Calu3 (cell line): ENCODE data around the gene DOCK1. TPM values are rescaled to one million over a fixed set of nuclear protein-coding genes. Genes with fewer than 3 reads are reported as not detected.

Experiments used
- BruUV-seq: library from RNA; stranded (reverse); fragments of 400-500 nt; replicated peaks from 2 replicates; lab custom pipeline; 2021; lab: Mats Ljungman, UMichigan
- CTCF ChIA-PET: fragments of 300-600 bp; sonication (Branson Sonifier 250); formaldehyde crosslinking; loops from one replicate; lab custom pipeline; 2022; ENCODE audit warnings: antibody characterized with exemption; lab: Charles Lee
- DNase-seq: peaks from one replicate; pipeline ENCODE4 v3.0.0; 2022
- H3K27ac Mint-ChIP-seq: one replicate; pipeline ENCODE4 v1.8.0; 2022; ENCODE audit warnings: mixed read lengths; ENCODE audit not compliant: unreplicated experiment
- H3K27me3 Mint-ChIP-seq: one replicate; pipeline ENCODE4 v1.8.0; 2022; ENCODE audit warnings: mixed read lengths; ENCODE audit not compliant: unreplicated experiment
- H3K36me3 Mint-ChIP-seq: one replicate; pipeline ENCODE4 v1.8.0; 2022; ENCODE audit warnings: mild to moderate bottlenecking, moderate library complexity, mixed read lengths; ENCODE audit not compliant: insufficient read depth, unreplicated experiment
- H3K4me1 Mint-ChIP-seq: one replicate; pipeline ENCODE4 v1.8.0; 2022; ENCODE audit warnings: mild to moderate bottlenecking, low read depth, mixed read lengths; ENCODE audit not compliant: unreplicated experiment
- H3K4me3 Mint-ChIP-seq: one replicate; pipeline ENCODE4 v1.8.0; 2022; ENCODE audit warnings: mild to moderate bottlenecking, low read depth, moderate library complexity, mixed read lengths; ENCODE audit not compliant: unreplicated experiment
- H3K9me3 Mint-ChIP-seq: one replicate; pipeline ENCODE4 v1.8.0; 2022; ENCODE audit warnings: low read depth, mixed read lengths; ENCODE audit not compliant: unreplicated experiment
- intact Hi-C: fragments of 100-400 bp; cut with micrococcal nuclease; formaldehyde crosslinking; loops from one replicate; pipeline ENCODE4 v1.10.0; 2022; ENCODE audit not compliant: unreplicated experiment
- total RNA-seq: library from RNA; stranded (reverse); gene quantifications from 2 replicates; pipeline ENCODE4 v1.2.3, GENCODE V29; 2022
- TF ChIP-seq, protein P1 (sequence below): fragments of 200-600 bp; IDR thresholded peaks from one replicate; pipeline ENCODE4 v1.8.0; 2022; ENCODE audit warnings: antibody characterized with exemption; ENCODE audit not compliant: unreplicated experiment

Gene DOCK1
- total RNA-seq, 1 experiment from 2014 or later, result 34.2 TPM

DNA sequence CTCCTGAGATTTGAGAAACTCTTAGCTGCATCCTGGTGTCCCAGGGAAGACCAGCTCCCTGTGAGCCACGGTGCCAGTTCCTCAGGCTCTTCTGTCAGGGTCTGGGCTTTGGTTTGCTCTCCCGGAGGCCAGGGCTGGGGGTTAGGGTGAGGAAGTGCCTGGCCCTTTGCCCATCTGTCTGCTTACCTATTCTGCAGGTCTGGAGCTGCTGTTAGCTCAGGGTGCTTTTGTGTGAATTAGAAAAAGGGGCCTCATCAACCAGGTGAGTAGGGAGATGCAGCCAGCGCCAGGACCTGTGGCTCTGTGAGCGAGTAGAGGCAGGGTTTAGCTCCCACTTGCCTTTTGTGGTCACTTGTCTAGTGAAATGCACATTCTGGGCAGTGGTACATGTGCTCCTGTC, 109.4 kb downstream of the DOCK1 start:
- no peak for DNase-seq
- no peak overlapping the region for H3K27ac Mint-ChIP-seq
- peaks cover 20% of the 10 kb centered on the region for H3K4me1 Mint-ChIP-seq
- no peaks in the 10 kb centered on the region for H3K27me3 Mint-ChIP-seq
- intact Hi-C loops, result loop anchor here (5.0 kb wide), 1 partner anchor 42 kb away; no protein-coding TSS in a partner anchor
- TF ChIP-seq, protein P1, sequence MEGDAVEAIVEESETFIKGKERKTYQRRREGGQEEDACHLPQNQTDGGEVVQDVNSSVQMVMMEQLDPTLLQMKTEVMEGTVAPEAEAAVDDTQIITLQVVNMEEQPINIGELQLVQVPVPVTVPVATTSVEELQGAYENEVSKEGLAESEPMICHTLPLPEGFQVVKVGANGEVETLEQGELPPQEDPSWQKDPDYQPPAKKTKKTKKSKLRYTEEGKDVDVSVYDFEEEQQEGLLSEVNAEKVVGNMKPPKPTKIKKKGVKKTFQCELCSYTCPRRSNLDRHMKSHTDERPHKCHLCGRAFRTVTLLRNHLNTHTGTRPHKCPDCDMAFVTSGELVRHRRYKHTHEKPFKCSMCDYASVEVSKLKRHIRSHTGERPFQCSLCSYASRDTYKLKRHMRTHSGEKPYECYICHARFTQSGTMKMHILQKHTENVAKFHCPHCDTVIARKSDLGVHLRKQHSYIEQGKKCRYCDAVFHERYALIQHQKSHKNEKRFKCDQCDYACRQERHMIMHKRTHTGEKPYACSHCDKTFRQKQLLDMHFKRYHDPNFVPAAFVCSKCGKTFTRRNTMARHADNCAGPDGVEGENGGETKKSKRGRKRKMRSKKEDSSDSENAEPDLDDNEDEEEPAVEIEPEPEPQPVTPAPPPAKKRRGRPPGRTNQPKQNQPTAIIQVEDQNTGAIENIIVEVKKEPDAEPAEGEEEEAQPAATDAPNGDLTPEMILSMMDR, result no peak
- no peak overlapping the region for H3K4me3 Mint-ChIP-seq
- H3K36me3 Mint-ChIP-seq, result peaks cover 7% of the 10 kb centered on the region
- no peaks in the 10 kb centered on the region for H3K9me3 Mint-ChIP-seq
- CTCF ChIA-PET, result no interaction called here
- BruUV-seq, result no TSS peak

DNA sequence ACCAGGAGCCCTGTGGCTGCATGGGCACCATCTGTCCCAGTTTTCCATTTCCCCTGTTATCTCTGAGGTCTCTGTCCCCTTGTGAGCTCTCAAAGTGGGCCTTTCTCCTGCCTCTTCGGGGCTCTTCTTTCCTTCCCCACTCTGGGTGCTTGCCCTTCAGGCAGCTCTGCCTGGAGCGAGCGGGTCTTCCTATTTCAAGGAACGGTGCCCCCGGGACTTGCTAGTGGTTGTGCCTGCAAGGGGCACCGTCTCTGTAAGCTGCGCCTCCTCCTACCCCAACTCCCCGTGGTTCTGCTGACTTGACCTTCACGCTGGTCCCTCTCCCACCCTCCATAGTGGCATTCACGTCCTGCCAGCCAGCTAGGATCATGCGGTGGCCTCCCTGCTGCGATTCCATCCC, 110.1 kb downstream of the DOCK1 start:
- no TSS peak for BruUV-seq
- Mint-ChIP-seq H3K4me3 (no peak overlapping the region), H3K4me1 (peaks cover 20% of the 10 kb centered on the region), H3K27me3 (no peaks in the 10 kb centered on the region), H3K36me3 (peaks cover 7% of the 10 kb centered on the region), H3K27ac (no peak overlapping the region), H3K9me3 (no peaks in the 10 kb centered on the region)
- DNase-seq, result no peak
- TF ChIP-seq, protein P1, result no peak
- CTCF ChIA-PET, result no interaction called here
- intact Hi-C loops, result no loop called here

DNA sequence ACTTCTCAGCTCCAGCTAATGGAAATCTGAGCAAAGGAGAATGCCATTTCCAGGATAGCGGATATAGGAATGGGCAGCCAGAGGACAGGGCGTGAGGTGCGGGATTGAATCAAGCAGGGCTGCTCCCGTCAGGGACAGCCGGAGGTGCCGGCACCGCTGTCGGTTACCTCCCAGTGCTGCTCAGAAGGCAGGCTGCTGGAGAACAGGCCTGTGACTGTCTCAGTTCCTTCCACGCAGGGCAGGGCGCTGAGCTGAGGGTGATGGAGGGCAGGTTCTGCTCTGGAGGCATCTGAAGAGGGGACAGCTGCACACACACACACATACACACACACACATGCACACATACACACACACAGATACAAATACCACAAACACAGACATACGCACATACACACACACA, 111.1 kb downstream of the DOCK1 start:
- Mint-ChIP-seq H3K27me3 (no peaks in the 10 kb centered on the region), H3K36me3 (peaks cover 7% of the 10 kb centered on the region), H3K4me3 (no peak overlapping the region), H3K4me1 (peaks cover 20% of the 10 kb centered on the region), H3K27ac (no peak overlapping the region), H3K9me3 (no peaks in the 10 kb centered on the region)
- intact Hi-C loops, result no loop called here
- CTCF ChIA-PET, result no interaction called here
- DNase-seq, result no peak
- TF ChIP-seq, protein P1, result no peak
- BruUV-seq, result no TSS peak

DNA sequence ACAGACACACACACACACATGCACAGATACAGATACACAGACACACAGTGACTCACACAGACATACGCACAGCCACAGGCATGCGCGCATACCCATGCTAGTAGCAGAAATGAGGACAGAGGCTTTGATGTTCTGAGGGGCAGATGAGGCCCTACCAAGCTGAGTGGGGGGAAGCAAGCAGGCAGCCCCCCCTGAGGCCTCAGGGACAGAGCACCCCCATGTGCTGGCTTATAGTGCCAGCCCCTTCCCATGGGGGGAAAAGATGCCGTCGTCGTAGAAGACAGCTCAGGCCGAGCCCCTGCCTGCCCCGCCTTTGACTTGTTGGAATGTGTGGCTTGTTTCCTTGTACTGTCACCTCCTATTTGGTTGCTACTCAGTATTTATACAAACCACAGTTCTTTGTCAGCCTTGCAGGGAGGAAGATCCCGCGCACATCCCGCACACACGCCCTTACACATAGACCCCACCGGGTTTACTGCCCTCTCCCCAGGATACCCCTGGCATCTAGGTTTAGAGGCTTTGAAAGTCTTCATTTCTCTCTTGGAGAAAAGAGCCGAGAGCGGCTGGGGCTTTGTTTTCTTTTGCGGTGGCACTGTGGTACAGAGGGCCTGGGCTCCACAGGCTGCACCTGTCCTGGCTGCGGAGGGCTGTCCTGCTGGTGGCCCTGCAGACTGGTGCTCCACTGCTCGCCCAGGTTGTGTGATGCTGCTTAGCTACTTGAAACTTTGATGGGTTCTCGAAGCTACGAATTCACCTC, 112.5 kb downstream of the DOCK1 start:
- no peak overlapping the region for H3K27ac Mint-ChIP-seq

More for the DNA sequence above, 112.5 kb downstream of the DOCK1 start:
- H3K36me3 Mint-ChIP-seq, result peaks cover 4% of the 10 kb centered on the region
- no peaks in the 10 kb centered on the region for H3K9me3 Mint-ChIP-seq
- H3K27me3 Mint-ChIP-seq, result no peaks in the 10 kb centered on the region
- H3K4me3 Mint-ChIP-seq, result no peak overlapping the region
- peaks cover 11% of the 10 kb centered on the region for H3K4me1 Mint-ChIP-seq
- intact Hi-C loops, result no loop called here
- no TSS peak for BruUV-seq
- TF ChIP-seq, protein P1, result no peak
- no peak for DNase-seq
- CTCF ChIA-PET, result no interaction called here
